GM18520 (cell line): ENCODE measurements around the gene PEX11G.

Experiments
- ATAC-seq: cut with Tn5 transposase; IDR thresholded peaks from one replicate; pipeline ENCODE4 v1.9.1; 2021; ENCODE audit not compliant: unreplicated experiment

Gene PEX11G

GRCh38 chr19:7500811-7501450, 12.1 kb upstream of the PEX11G start:
- no peak for ATAC-seq

- ATAC-seq, result no peak
Measured at GRCh38 chr19:7497292-7497691, 8.5 kb upstream of the PEX11G start.

DNA sequence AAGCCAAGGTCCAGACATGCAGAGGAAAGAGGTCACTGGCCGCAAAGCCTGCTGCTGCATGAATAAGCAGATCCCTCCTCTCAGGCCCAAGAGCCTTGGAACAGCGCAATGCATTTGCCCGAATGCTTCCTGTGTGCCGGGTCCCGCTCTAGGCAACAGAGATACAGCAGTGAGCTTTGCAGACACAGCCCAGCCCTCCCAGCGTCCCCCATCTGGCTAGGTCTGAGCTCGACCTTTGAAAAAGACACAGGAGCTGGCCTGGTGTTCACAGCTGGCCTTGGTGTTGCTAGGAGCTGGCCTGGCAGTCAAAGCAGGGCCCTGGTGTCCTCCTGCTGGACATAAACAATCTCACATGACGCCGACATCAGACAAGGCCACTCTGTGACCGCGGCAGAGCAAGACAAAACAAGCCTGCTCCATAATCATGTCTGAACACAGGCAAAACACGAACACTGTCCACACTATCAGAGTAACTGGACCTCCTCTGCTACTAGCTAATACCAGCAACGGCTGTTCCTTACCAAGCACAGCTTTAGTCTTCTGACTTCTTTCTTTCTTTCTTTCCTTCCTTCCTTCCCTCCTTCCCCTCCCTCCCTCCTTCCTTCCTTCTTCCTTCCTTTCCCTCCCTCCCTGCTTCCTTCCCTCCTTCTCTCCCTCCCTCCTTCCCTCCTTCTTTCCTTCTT, 5.7 kb upstream of the PEX11G start:
- no peak for ATAC-seq

- ATAC-seq, result no peak
Measured at GRCh38 chr19:7492558-7492957, 3.7 kb upstream of the PEX11G start.

DNA sequence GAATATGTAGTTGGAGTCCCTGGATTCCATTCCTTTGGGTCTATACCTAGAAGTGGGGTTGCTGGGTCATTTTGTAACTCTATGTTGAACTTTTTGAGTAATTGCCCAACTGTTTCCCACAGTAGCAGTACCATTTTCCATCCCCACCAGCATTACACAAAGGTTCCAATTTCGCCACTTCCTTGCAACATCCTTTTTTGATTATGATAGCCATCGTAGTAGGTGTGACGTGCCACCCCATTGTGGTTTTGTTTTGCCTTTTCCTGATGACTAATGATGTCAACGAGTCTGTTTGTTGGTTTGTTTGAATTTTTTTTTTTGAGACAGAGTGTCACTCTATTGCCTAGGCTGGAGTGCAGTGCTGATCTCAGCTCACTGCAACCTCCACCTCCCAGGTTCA, 3.3 kb upstream of the PEX11G start:
- no peak for ATAC-seq

DNA sequence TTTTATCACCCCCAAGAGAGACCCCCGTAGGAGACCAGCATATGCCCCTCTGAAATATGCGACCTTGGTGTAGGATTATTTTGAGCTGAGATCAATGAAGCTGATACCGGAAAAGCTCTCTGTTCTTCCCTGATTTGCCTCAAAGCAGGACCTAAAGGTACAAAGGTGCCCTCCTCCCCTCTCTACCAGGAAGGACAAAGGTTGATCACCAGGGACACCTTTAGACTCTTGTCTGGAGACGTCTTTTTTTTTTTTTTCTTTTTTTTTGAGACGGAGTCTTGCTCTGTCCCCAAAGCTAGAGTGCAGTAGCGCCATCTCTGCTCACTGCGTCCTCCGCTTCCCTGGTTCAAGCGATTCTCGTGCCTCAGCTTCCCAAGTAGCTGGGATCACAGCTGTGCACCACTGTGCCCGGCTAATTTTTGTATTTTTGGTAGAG, 792 bp upstream of the PEX11G start:
- no peak for ATAC-seq

DNA sequence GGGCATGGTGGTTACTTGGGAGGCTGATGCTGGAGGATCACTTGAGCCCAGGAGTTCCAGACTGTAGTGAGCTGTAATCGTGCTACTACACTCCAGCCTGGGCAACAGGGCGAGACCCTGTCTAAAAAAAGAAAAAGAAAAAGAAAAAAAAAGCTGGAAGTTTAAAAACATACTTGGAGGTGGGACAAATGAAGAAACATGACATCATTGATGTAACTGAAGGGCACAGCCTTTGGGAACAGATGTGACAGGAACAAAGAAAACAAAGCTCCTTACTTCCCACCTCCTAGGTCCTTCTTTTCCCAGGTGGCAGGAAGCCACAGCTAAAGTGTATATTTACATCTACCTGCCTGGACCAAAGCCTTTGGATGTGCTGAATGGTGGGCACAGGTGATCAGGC, 1.9 kb downstream of the PEX11G start:
- ATAC-seq, result no peak

GRCh38 chr19:7483720-7484201, 5.1 kb downstream of the PEX11G start:
- ATAC-seq, result no peak

DNA sequence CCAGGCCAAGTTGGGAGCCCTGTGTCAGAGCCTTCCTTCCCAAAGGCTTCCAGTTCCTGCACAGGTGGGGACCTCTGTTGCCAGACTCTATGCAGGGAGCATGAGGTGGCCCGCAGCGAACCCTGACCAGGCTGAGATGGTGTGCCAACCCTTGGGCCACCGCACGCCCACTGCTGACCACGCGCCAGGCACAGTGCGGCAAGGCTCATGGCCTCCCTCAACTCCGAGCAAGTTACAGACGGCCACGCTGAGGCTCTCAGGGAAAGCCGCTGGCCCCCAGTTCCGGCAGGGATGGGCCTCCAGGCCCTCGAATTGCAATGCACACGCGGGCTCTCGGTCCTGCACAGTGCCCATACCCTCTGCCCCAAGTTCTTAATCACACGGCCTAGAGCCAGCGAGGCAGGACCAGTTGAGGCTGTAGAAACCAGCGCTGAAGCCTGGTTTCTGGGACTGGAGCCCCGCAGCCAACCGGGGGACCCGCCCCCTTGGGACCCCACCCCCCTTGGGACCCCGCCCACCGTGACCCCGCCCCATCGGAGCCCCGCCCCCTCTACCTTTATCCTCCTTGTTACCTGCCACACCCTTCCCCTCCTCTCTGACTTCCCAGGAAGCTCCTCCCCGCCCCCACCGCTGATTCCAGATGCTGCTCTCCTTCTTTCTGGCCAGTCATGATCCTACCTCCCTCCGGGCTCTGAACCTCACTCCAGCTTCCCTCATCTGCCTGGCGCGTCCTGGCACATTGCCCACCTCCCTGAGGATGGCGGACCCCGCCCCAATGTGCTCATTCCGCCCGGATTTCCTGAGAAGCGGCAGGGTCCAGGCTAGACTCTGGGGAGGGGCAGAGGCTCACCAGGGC, 6.0 kb downstream of the PEX11G start:
- ATAC-seq, result no peak

GRCh38 chr19:7480970-7481255, 7.9 kb downstream of the PEX11G start:
- no peak for ATAC-seq

DNA sequence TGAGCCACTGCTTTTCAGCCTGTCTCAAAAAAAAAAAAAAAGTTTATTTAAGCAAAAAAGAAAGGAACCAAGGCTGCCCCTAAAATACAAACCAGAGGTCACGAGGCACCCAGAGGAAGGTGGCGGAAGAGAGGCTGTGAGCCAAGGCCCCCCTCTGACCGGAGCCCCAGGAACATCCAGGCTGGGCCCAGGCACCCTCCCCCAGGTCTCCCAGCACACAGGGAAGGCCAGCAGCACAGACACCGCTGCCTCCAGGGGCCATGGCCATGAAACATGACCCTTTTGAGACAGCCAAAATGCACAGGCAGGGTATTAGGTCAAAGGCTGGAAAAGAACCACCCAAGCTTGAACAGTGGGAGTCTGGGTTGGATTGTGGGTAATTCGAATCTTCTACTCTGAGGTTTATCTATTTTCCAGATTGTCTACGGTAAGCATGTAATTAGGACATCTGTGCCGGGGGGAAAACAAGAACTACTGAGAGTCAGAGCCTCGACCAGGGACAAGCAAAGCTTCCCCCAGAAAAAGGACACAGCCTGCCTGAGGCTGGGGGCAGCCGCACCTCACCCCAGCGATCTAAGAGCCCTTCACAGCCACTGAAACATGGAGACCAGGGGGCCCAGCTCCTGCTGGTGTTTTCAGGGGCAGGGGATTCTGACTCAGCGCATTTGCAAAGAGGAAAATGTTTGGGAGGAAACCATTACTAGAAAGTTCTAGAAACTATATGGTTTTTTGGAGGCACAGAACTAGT, 8.4 kb downstream of the PEX11G start:
- no peak for ATAC-seq

GRCh38 chr19:7478843-7479227, 10.0 kb downstream of the PEX11G start:
- ATAC-seq, result no peak

DNA sequence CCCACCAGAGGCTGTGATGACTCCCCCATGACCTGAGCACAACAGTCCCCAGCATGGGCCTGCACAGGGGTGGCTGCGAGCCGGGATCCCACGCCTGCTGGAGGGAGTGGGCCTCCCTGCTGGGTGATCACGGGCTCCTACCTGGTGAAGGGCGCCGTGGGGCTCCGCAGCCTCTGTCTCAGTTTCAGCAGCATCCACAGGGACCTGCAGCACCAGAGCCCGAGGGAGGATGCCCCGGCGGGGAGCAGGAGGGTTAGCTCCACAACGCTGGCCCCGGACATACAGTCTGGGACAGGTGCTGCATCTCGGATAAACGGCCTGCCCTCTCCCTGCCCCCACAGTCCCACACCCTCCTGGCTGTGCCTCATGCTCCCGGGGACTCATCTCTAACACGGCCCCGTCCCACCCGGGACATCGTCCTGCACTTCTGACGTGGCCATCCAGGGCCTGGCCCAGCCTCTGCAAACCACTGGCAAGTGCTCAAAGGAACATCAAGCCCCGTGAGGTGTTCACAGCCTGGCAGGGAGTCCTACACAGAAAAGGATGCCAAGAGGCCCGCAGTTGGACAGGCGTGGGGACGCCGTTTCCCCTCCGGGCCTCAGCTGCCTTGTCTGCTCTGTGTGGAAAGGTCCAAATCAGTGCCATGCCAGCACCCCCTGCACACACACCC, 10.5 kb downstream of the PEX11G start:
- ATAC-seq, result no peak

GRCh38 chr19:7477758-7478157, 11.1 kb downstream of the PEX11G start:
- no peak for ATAC-seq

- no peak for ATAC-seq
Measured at GRCh38 chr19:7476777-7477494, 11.9 kb downstream of the PEX11G start.

- ATAC-seq, result no peak
Measured at GRCh38 chr19:7476241-7476640, 12.6 kb downstream of the PEX11G start.

- ATAC-seq, result no peak
Measured at GRCh38 chr19:7475665-7476064, 13.2 kb downstream of the PEX11G start.

- ATAC-seq, result no peak
Measured at GRCh38 chr19:7471696-7472615, 16.9 kb downstream of the PEX11G start.
